Skeletal muscle tissue (tissue), 4 donors: ENCODE data around the gene SLC22A25. TPM values are rescaled to one million over a fixed set of nuclear protein-coding genes. Genes with fewer than 3 reads are reported as not detected.

ENCODE experiments used
- H3K27ac ChIP-seq: one replicate; pipeline ENCODE4 v1.7.0; 2013; ENCODE audit warnings: mild to moderate bottlenecking, low read depth, low read length, inconsistent platforms
- H3K27me3 ChIP-seq, 3 donors: one replicate each; pipeline ENCODE4 v1.7.0; 2013; ENCODE audit warnings: low read length in 3 of 3; ENCODE audit not compliant: control insufficient read depth in 3 of 3, insufficient read depth in 3 of 3
- H3K36me3 ChIP-seq, 3 donors: one replicate each; pipeline ENCODE4 v1.7.0; 2013; ENCODE audit warnings: low read length in 3 of 3; ENCODE audit not compliant: control insufficient read depth in 3 of 3, insufficient read depth in 3 of 3
- H3K4me1 ChIP-seq, 3 donors: one replicate each; pipeline ENCODE4 v1.7.0; 2013; ENCODE audit warnings: low read length in 3 of 3, mild to moderate bottlenecking in 3 of 3; ENCODE audit not compliant: control insufficient read depth in 3 of 3, insufficient read depth in 3 of 3
- H3K4me3 ChIP-seq, 3 donors: one replicate each; pipeline ENCODE4 v1.7.0; 2013; ENCODE audit warnings: low read length in 3 of 3
- H3K9ac ChIP-seq, 3 donors: one replicate each; pipeline ENCODE4 v1.7.0; 2013; ENCODE audit warnings: low read length in 3 of 3, mild to moderate bottlenecking in 3 of 3, moderate library complexity in 2 of 3, low read depth in 1 of 3
- H3K9me3 ChIP-seq, 3 donors: one replicate each; pipeline ENCODE4 v1.7.0; 2013; ENCODE audit warnings: low read length in 3 of 3; ENCODE audit not compliant: control insufficient read depth in 3 of 3
- total RNA-seq: library from RNA; depleted of rRNA; stranded (reverse); fragments of >200 nt; gene quantifications from one replicate; pipeline ENCODE4 v1.2.3, GENCODE V29; 2014
- donor health status: Osteomylitis.

Gene SLC22A25
- not detected for total RNA-seq

DNA sequence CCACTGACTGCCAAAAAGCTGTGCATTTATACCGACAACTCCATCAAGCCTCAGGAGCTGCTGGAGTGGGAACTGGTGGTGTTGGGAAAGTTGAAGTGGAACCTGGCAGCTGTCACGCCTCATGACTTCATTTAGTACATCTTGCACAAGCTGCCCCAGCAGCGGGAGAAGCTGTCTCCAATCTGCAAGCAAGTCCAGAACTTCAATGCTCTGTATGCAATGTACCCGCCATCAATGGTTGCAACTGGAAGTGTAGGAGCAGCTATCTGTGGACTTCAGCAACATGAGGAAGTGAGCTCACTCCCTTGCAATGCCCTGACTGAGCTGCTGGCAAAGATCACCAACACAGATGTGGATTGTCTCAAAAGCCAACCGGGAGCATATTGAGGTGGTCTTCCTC is at the start of gene SLC22A25:
Gene SLC22A25, minus strand, starts transcription at position 67 of the 400 bp plus-strand sequence. CDS start 13,947 bp downstream, outside the sequence.
- Histone ChIP-seq H3K9ac (no peak within 1 kb of the TSS), H3K27me3 (peaks cover 0 to 4% (median 0%) of the 10 kb centered on the region in 3 donors), H3K27ac (no peak within 1 kb of the TSS), H3K4me1 (no peaks in the 10 kb centered on the region), H3K4me3 (no peak within 1 kb of the TSS), H3K36me3 (no peaks in the 10 kb centered on the region), H3K9me3 (no peaks in the 10 kb centered on the region)

DNA sequence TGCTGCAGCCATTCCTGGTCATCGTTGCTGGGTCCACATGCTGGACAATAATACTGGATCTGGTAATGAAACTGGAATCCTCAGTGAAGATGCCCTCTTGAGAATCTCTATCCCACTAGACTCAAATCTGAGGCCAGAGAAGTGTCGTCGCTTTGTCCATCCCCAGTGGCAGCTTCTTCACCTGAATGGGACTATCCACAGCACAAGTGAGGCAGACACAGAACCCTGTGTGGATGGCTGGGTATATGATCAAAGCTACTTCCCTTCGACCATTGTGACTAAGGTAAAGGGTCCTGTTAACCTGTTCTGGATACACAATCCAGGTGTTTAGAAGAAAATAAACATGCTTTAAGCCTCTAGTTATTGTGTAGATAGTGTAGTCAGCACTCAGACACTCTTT is 46.9 kb upstream of the SLC22A25 start:
- Histone ChIP-seq H3K27ac (no peak overlapping the region), H3K4me1 (no peaks in the 10 kb centered on the region), H3K36me3 (no peaks in the 10 kb centered on the region), H3K4me3 (no peak overlapping the region), H3K27me3 (peaks cover 0 to under 1% (median under 1%) of the 10 kb centered on the region in 3 donors), H3K9me3 (no peaks in the 10 kb centered on the region), H3K9ac (no peak overlapping the region)

DNA sequence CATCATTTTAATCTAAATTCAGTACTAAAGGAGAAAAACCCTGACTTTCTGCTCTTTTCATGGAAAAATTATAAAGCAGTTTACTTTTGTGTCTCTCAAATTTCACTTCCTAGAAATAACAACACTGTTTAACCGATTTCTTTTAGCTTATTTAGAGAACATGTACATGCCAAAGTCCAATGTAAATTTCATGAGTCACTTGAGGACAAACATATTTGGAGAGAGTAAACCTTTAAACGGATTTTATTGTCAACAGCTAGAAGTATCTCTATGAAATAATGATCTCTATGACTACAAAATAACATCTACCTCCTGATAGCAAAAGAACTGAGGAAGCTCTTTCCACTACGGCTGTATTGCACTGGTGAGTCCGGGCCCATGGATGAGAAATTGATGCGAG is 46.3 kb upstream of the SLC22A25 start:
- Histone ChIP-seq H3K4me1 (no peaks in the 10 kb centered on the region), H3K9me3 (no peaks in the 10 kb centered on the region), H3K27me3 (no peaks in the 10 kb centered on the region), H3K36me3 (no peaks in the 10 kb centered on the region), H3K9ac (no peak overlapping the region), H3K27ac (no peak overlapping the region), H3K4me3 (no peak overlapping the region)

DNA sequence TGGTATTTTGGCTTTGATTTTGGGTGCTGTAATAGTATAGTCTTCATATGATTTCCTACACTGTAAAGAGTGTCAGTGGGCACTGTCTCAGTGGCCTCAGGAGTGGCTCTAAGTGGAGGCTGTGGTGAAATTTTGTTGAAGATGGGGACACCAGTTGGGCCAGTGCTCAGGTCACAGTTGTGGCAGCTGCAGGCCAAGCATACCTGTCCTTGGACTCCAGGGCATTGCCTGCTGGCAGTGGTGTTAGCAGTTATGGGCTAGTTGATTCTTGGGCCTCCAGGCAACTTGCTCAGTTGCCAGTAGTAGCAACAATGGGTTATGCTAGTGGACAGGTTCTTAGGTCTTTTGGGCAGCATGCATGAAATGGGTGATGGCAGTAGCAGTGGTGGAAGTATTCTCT is 39.2 kb upstream of the SLC22A25 start:
- H3K27me3 ChIP-seq = peaks cover 0 to 6% (median 5%) of the 10 kb centered on the region in 3 donors
- H3K4me1 ChIP-seq = no peaks in the 10 kb centered on the region
- no peak overlapping the region for H3K4me3 ChIP-seq
- H3K9ac ChIP-seq = no peak overlapping the region
- H3K27ac ChIP-seq = no peak overlapping the region
- H3K36me3 ChIP-seq = no peaks in the 10 kb centered on the region
- H3K9me3 ChIP-seq = no peaks in the 10 kb centered on the region

DNA sequence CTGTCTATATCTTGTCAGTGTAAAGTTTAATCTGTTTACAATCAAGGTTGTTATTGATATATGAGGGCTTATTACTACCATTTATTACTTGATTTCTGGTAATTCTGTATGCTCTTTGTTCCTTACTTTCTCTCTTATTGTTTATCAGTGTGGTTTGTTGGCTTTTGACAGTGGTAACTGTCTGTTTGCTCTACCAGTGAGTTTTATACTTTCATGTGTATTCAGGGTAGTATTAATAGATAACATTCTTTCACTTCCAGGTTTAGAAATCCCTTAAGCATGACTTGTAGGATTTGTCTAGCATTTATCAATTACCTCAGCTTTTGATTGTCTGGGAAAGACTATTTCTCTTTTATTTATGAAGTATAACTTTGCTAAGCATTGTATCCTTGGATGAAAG is 37.5 kb upstream of the SLC22A25 start:
- Histone ChIP-seq H3K9me3 (no peaks in the 10 kb centered on the region), H3K27ac (no peak overlapping the region), H3K4me3 (no peak overlapping the region), H3K27me3 (peaks cover 0 to 6% (median 5%) of the 10 kb centered on the region in 3 donors), H3K9ac (no peak overlapping the region), H3K4me1 (no peaks in the 10 kb centered on the region), H3K36me3 (no peaks in the 10 kb centered on the region)

DNA sequence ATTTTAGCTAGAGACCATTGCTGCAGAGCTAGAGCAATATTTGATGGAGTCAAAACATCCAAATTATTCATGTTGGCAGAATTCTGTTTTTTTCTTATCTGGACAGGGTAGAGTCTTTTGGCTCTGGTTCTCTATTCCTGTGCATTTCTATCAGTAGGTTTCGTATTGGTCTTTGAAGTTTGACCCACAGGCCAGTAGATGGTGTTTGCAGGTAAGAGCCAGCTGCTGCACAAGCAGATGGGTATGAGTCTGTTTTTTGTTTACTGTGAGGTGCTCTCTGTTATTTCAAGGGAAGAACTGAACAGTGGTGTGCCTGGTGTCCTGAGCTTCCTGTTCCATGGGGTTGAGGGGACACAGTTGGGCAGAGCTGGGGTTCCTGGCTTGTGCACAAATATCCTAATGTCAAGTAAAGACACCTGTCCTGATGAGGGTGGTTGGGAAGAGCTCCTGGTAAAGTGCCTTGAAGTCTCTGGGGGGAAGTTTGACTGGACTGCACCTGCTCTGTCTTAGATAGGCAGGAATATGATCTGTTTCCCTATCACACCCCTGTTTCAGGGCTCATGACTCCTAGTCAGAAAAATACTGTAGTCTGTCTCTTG is 34.0 kb upstream of the SLC22A25 start:
- Histone ChIP-seq H3K4me3 (no peak overlapping the region), H3K27me3 (no peaks in the 10 kb centered on the region), H3K4me1 (no peaks in the 10 kb centered on the region), H3K27ac (no peak overlapping the region), H3K36me3 (no peaks in the 10 kb centered on the region), H3K9ac (no peak overlapping the region), H3K9me3 (peaks cover 0 to under 1% (median 0%) of the 10 kb centered on the region in 3 donors)

DNA sequence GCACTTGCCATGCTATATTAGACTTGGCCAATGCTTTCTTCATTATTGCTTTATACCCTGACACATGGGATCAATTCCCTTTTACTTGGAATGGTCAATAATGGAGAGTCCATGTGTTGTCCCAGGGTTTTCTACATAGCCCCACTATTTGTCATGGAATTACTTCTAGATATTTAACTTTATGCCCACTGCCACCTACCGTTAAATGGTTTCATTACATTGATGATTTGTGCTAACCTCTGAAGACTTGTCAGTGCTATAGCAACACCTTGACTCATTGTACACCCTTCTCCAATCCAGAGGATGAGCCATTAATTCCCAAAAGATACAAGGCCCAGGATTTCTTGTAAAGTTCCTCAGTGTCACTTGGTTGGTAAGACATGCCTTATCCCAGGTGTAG is 31.4 kb upstream of the SLC22A25 start:
- Histone ChIP-seq H3K36me3 (no peaks in the 10 kb centered on the region), H3K4me1 (no peaks in the 10 kb centered on the region), H3K27me3 (no peaks in the 10 kb centered on the region), H3K4me3 (no peak overlapping the region), H3K9ac (no peak overlapping the region), H3K9me3 (peaks cover 0 to 3% (median 0%) of the 10 kb centered on the region in 3 donors), H3K27ac (no peak overlapping the region)

DNA sequence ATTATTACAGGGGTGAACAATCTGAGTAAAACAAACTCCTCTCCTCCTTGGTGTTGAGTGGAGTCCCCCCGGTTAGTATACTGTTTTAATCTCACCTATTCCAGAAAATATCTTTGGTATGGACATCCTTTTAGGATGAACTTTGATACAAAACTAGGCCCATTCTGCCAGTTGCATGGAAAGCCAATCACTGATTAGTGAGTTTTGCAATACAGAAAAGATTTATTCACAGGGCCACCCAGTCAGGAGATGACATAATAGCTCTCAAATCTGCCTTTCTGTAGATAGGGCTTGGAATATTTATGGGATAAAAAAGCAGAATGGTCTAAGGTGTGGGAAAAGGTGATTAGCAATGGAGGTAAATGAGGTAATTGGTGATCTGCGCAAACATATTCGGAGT is 30.3 kb upstream of the SLC22A25 start:
- peaks cover 0 to 3% (median 0%) of the 10 kb centered on the region in 3 donors for H3K9me3 ChIP-seq
- H3K9ac ChIP-seq = no peak overlapping the region
- no peak overlapping the region for H3K4me3 ChIP-seq
- no peaks in the 10 kb centered on the region for H3K4me1 ChIP-seq
- no peaks in the 10 kb centered on the region for H3K36me3 ChIP-seq
- H3K27me3 ChIP-seq = no peaks in the 10 kb centered on the region
- no peak overlapping the region for H3K27ac ChIP-seq

DNA sequence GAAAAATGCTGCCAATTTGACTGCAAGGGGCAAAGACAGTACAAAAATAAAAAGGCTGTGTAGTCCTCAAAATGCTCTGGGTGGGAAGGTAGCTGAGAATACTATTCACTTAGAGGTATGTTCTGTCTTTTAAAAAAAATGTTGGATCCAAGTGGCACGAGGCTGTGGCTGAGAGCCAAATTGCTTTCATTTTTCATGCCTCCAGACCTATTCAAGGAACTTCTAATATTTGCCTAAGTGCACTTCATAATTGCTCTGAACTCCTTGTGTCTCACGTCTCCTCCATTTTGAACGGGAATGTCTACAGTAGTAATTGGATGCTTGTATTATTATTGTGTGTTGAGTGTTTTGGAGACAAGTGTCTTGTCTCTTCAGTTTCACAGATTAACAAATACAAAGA is 19.1 kb upstream of the SLC22A25 start:
- Histone ChIP-seq H3K9ac (no peak overlapping the region), H3K27ac (no peak overlapping the region), H3K9me3 (no peaks in the 10 kb centered on the region), H3K36me3 (no peaks in the 10 kb centered on the region), H3K4me3 (no peak overlapping the region), H3K27me3 (peaks cover 0 to 3% (median 2%) of the 10 kb centered on the region in 3 donors), H3K4me1 (no peaks in the 10 kb centered on the region)

DNA sequence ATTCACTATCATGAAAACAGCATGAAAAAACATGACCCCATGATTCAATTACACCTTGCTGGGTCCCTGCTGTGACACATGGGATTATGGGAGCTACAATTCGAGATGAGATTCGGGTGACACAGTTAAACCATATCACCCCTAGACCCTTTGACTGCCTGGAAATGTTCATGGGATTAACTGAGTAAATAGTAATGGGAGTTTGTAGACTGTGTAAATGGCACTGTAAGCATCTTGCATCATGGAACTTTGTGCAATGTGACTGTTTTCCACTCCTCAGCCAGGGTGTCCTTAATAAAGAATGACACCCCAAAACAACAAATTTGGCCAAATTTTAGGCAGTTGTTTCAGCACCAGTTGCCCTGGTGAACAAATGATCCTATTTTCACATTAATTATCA is 7.9 kb upstream of the SLC22A25 start:
- H3K4me3 ChIP-seq = no peak overlapping the region
- H3K27ac ChIP-seq = no peak overlapping the region
- H3K27me3 ChIP-seq = no peaks in the 10 kb centered on the region

More for the DNA sequence above, 7.9 kb upstream of the SLC22A25 start:
- Histone ChIP-seq H3K4me1 (no peaks in the 10 kb centered on the region), H3K9me3 (no peaks in the 10 kb centered on the region), H3K9ac (no peak overlapping the region), H3K36me3 (no peaks in the 10 kb centered on the region)
